HL-60/S4 (cell line): ENCODE measurements around the gene MCTP2.
"Not testable (repeated sequence)": the region's sequence is repeated elsewhere in the genome, so short reads cannot be mapped to it uniquely, and the experiment has no call there.

Experiments used
- in situ Hi-C: fragments of 300-500 bp; cut with MboI; formaldehyde crosslinking; loops from 2 replicates; pipeline ENCODE4 v1.14.3; 2022; ENCODE audit warnings: low sequenced_read_pairs

The MCTP2 gene

GRCh38 chr15:94442480-94442879 is 211.1 kb downstream of the MCTP2 start:
- in situ Hi-C loops: no loop called here

GRCh38 chr15:94443186-94443585 is 211.8 kb downstream of the MCTP2 start:
- in situ Hi-C loops: no loop called here

DNA sequence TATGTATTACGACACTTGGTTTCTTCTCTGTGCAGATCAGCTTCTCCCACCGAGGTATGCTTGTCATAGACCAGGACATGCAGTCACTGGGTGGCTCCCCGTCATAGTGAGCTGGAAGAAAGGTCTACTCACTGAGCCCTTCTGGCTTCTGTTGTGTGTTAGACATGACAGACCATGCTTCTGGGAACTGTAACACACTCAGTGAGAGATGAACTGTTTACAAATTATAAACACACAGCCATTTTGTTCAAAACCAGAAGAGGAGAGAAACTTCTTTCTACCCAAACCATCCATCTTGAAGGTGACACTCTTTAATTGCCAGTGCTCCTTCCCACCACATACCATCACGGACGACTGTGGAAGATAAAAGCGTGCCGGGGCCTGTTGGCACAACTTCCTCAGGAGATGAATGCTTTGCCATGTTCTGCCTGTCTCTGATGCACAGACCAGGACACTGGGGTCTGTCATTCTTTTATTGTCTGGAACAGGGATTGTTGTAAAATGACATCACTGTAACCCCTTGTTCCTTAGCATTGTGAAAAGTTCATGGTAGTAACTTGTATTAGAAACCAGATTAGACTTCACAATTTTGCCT is 214.3 kb downstream of the MCTP2 start:
- in situ Hi-C loops: no loop called here

DNA sequence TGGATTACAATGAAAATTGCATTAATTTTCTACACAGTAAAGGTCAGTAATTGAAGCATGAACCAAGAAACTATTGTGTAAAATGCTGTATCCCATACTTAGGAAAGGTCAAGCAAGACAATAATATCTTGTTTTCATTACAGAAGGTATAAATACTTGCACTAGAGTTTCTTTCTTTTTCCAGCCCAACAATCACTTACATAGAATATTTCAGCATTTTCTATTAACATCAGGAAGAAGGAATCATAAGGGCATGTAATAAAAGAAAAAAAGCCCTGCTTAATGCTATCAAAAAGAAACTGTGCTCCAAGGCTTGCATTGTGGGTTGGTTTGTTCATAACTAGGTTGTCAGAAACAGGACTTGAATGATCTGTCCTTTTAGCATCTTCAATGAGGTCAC is 215.1 kb downstream of the MCTP2 start:
- in situ Hi-C loops: no loop called here

- in situ Hi-C loops: no loop called here
Measured at GRCh38 chr15:94451466-94451865, 220.1 kb downstream of the MCTP2 start.

DNA sequence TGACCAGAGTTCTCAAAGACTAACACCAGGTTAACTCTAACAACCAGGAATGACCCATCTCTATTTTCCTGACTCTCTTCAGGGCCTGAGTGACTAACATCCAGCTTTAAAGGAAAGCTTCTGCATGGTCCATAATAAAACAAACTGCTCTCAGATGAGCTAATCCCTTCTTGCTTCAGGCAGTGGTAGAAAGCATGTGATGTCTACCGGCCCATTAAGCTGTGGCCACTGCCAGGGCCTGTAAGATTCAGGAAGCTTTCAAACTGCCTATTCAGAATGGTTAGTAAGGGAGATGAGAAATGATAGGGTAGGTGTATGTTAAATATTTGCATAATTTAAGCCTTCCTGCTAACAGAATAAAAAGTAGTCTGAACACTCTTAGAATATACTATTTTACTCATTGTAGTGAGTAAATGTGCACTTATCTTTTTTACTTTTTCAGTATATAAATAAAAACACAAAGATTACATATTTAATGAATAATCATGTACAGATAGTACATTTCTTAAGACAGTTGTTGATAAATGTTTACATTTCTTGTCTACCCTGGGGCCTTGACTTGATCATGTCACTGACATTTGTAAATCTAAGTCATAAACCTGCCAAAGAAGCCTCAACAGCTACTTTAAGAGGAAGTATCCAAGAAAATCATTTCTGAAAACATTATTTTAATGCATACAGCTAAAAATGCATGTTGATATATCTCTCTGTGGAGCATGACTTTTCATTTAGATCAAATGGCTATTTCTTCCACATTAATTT is 222.0 kb downstream of the MCTP2 start:
- in situ Hi-C loops: no loop called here

DNA sequence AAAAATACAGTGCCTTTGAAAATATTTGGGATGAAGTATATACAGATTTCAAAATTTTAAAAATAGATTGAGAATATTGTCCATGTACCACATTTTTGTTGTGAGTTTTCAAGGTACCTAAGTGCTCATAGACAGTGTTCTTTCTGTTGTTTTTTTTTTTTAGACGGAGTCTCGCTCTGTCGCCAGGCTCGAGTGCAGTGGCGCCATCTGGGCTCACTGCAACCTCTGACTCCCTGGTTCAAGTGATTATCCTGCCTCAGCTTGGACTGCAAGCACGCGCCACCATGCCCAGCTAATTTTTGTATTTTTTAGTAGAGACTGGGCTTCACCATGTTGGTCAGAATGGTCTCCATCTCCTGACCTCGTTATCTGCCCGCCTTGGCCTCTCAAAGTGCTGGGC is 223.9 kb downstream of the MCTP2 start:
- in situ Hi-C loops: no loop called here

GRCh38 chr15:94456226-94456625 is 224.9 kb downstream of the MCTP2 start:
- in situ Hi-C loops: no loop called here

DNA sequence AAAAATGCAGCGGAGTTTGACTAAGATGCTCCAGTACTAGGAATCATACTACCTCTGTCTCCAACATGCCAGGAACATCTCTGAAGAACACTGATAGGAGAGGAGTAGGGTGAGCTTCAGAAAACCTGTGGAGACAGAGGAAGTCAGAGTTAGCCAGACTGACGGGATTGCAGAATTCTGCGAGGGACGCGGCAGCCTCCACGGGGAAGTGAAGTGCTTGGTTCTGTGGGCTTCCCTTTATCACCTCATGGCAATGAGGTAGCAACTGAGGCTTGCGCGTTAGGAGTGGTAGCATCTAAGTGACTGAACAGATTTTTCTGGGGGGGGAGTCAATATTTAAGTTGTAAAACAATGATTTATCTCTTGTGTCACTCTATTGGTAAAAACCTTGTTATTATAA is 226.3 kb downstream of the MCTP2 start:
- in situ Hi-C loops: no loop called here

- in situ Hi-C loops: no loop called here
Measured at GRCh38 chr15:94460624-94461023, 229.3 kb downstream of the MCTP2 start.

DNA sequence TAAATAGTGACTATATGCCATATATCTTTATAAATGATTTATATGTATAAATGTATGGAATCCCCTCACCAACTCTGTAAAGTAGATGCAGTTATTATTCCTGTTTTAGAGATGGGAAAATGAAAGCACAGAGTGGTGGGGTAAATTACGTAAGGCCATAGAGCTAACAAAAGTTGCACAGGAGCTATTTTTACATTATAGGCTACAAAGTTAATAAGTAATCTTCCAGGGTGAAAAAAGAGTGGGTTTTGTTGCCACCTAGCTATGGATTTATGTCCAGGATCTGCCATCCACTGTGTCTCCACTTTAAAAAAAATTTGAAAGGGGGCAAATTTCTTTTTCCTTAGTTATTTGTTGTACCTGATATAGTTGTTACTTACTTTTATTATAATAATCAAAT is 235.7 kb downstream of the MCTP2 start:
- in situ Hi-C loops: no loop called here

- in situ Hi-C loops: no loop called here
Measured at GRCh38 chr15:94470492-94470891, 239.1 kb downstream of the MCTP2 start.

GRCh38 chr15:94476686-94477085 is 245.3 kb downstream of the MCTP2 start:
- in situ Hi-C loops: no loop called here

- in situ Hi-C loops: no loop called here
Measured at GRCh38 chr15:94477913-94478553, 246.7 kb downstream of the MCTP2 start.

GRCh38 chr15:94478763-94479162 is 247.4 kb downstream of the MCTP2 start:
- in situ Hi-C loops: no loop called here

GRCh38 chr15:94480289-94480834 is 249.0 kb downstream of the MCTP2 start:
- in situ Hi-C loops: no loop called here

GRCh38 chr15:94485148-94485719 is 253.9 kb downstream of the MCTP2 start:
- in situ Hi-C loops: no loop called here

DNA sequence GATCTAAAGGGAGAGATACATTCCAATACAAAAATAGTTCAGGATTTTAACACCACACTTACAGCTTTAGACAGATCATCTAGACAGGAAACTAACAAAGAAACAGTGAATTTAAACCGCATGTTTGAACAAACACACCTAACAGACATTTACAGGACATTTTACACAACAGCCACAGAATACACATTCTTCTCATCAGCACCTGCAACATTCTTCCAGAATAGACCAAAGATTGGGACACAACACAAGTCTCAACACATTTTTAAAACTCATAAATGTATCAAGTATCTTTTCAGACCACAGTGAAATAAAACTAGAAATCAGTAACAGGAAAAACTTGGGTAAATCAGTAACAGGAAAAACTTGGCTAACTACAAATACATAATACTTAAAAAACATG is 256.3 kb downstream of the MCTP2 start:
- in situ Hi-C loops: no loop called here

DNA sequence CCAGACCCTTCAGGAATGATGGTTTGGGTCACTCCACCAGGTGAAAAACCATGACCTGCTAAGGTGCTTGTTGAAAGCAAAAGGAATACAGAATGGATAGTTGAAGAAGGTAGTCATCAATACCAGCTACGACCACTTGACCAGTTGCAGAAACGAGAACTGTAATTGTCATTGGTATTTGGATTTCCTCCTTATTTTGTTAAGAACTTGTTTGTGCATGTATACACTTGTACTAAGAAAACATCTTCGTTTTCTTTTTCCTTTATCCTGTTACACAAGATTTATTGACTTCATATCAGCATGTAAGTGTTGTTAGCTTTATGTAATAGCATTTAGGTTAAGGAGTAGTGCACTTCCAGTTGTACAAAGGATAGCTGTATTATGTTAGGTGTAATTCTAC is 261.8 kb downstream of the MCTP2 start:
- in situ Hi-C loops: no loop called here

GRCh38 chr15:94493586-94493985 is 262.2 kb downstream of the MCTP2 start:
- in situ Hi-C loops: not testable (repeated sequence)

- in situ Hi-C loops: no loop called here
Measured at GRCh38 chr15:94494732-94495131, 263.4 kb downstream of the MCTP2 start.

- in situ Hi-C loops: no loop called here
Measured at GRCh38 chr15:94503293-94503692, 271.9 kb downstream of the MCTP2 start.
